OCI-LY3 (cell line): ENCODE results near the gene ZMIZ1.

Experiments
- H2AFZ ChIP-seq: fragments of 200-600, 300-600 bp; shearing (Covaris generic); 2 replicates; pipeline ENCODE4 v1.6.0; 2014; ENCODE audit warnings: antibody characterized with exemption, low read depth, low read length
- H3K27ac ChIP-seq: fragments of 200-600, 300-600 bp; sonication (generic); 2 replicates; pipeline ENCODE4 v1.5.1; 2014; ENCODE audit warnings: mild to moderate bottlenecking, low read length, moderate library complexity, mixed read lengths
- H3K27me3 ChIP-seq: fragments of 200-600, 300-600 bp; sonication (generic); 2 replicates; pipeline ENCODE4 v1.6.1; 2014; ENCODE audit warnings: low read depth, low read length, mixed read lengths
- H3K36me3 ChIP-seq: fragments of 200-600, 300-600 bp; sonication (generic); replicated peaks from 2 replicates; pipeline ENCODE3; 2014; ENCODE audit warnings: low read depth, low read length, mixed read lengths
- H3K4me1 ChIP-seq: fragments of 300-600, 200-600 bp; sonication (generic); 2 replicates; pipeline ENCODE4 v1.6.1; 2014; ENCODE audit warnings: low read length, mixed read lengths
- H3K4me2 ChIP-seq: fragments of 200-600, 300-600 bp; sonication (generic); 2 replicates; pipeline ENCODE4 v1.6.1; 2014; ENCODE audit warnings: low read length, mixed read lengths
- H3K4me3 ChIP-seq: fragments of 300-600, 200-600 bp; sonication (generic); 2 replicates; pipeline ENCODE4 v1.5.1; 2014; ENCODE audit warnings: antibody characterized with exemption, mild to moderate bottlenecking, low read length, moderate library complexity
- H3K79me2 ChIP-seq: fragments of 300-600, 200-600 bp; shearing (Covaris generic); 2 replicates; pipeline ENCODE4 v1.6.1; 2014; ENCODE audit warnings: mild to moderate bottlenecking, low read length, mixed read lengths
- H3K9ac ChIP-seq: fragments of 300-600, 200-600 bp; shearing (Covaris generic); 2 replicates; pipeline ENCODE4 v1.6.0; 2014; ENCODE audit warnings: mild to moderate bottlenecking, low read length, moderate library complexity
- H3K9me3 ChIP-seq: fragments of 200-600, 300-600 bp; shearing (Covaris generic); 2 replicates; pipeline ENCODE4 v1.6.1; 2014; ENCODE audit warnings: low read length, mixed read lengths; ENCODE audit not compliant: insufficient read depth
- H4K20me1 ChIP-seq: fragments of 200-600, 300-600 bp; sonication (generic); 2 replicates; pipeline ENCODE4 v1.6.1; 2016; ENCODE audit warnings: low read length, mixed read lengths; ENCODE audit not compliant: insufficient read depth
- EZH2phosphoT487 ChIP-seq: fragments of 200-600 bp; shearing (Covaris generic); IDR thresholded peaks from 2 replicates; pipeline ENCODE4 v1.6.1; 2018; ENCODE audit warnings: antibody characterized with exemption, mixed run types, low read depth
- TF ChIP-seq, protein P1 (sequence below): fragments of 200-600, 300-600 bp; sonication (generic); IDR thresholded peaks from 2 replicates; pipeline ENCODE4 v1.5.1; 2014; ENCODE audit warnings: antibody characterized with exemption, low read length, low read depth

The ZMIZ1 gene

DNA sequence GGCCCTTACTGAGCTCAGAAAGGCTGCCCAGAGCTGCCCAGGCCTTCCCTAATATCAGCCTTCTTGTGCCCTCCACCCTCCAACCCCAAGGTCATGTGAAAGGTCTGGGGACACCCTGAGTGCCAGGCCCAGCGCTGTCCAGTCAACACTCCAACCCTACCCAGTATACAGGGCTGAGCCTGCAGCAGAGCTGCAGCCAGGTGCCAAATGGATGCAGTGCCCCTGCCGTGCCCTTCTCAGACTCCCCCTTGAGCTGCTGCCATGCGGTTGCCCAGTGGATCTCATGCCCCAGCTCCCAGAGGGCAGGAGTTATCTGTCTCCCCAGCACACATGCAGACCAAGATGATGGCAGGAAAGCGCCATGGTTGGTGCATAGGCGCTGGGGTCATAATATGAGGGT lies 61.5 kb downstream of the ZMIZ1 start:
- Histone ChIP-seq H3K9me3 (no peaks in the 10 kb centered on the region), H3K4me1 (peaks cover 11% of the 10 kb centered on the region), H4K20me1 (no peaks in the 10 kb centered on the region), H3K4me2 (no peak overlapping the region), H3K4me3 (no peak overlapping the region), H2AFZ (no peak overlapping the region), H3K27me3 (no peaks in the 10 kb centered on the region), H3K9ac (no peak overlapping the region), H3K27ac (no peak overlapping the region), H3K36me3 (no peaks in the 10 kb centered on the region), H3K79me2 (no peaks in the 10 kb centered on the region)
- no peak for TF ChIP-seq EZH2phosphoT487
- TF ChIP-seq, protein P1, sequence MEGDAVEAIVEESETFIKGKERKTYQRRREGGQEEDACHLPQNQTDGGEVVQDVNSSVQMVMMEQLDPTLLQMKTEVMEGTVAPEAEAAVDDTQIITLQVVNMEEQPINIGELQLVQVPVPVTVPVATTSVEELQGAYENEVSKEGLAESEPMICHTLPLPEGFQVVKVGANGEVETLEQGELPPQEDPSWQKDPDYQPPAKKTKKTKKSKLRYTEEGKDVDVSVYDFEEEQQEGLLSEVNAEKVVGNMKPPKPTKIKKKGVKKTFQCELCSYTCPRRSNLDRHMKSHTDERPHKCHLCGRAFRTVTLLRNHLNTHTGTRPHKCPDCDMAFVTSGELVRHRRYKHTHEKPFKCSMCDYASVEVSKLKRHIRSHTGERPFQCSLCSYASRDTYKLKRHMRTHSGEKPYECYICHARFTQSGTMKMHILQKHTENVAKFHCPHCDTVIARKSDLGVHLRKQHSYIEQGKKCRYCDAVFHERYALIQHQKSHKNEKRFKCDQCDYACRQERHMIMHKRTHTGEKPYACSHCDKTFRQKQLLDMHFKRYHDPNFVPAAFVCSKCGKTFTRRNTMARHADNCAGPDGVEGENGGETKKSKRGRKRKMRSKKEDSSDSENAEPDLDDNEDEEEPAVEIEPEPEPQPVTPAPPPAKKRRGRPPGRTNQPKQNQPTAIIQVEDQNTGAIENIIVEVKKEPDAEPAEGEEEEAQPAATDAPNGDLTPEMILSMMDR: no peak

GRCh38 chr10:79130846-79131245 lies 62.1 kb downstream of the ZMIZ1 start:
- Histone ChIP-seq H2AFZ (no peak overlapping the region), H4K20me1 (no peaks in the 10 kb centered on the region), H3K4me1 (peaks cover 11% of the 10 kb centered on the region), H3K4me3 (no peak overlapping the region), H3K27ac (no peak overlapping the region), H3K9ac (no peak overlapping the region), H3K4me2 (no peak overlapping the region), H3K27me3 (no peaks in the 10 kb centered on the region), H3K9me3 (no peaks in the 10 kb centered on the region), H3K79me2 (no peaks in the 10 kb centered on the region), H3K36me3 (no peaks in the 10 kb centered on the region)
- TF ChIP-seq, protein P1: no peak
- TF ChIP-seq EZH2phosphoT487: no peak

DNA sequence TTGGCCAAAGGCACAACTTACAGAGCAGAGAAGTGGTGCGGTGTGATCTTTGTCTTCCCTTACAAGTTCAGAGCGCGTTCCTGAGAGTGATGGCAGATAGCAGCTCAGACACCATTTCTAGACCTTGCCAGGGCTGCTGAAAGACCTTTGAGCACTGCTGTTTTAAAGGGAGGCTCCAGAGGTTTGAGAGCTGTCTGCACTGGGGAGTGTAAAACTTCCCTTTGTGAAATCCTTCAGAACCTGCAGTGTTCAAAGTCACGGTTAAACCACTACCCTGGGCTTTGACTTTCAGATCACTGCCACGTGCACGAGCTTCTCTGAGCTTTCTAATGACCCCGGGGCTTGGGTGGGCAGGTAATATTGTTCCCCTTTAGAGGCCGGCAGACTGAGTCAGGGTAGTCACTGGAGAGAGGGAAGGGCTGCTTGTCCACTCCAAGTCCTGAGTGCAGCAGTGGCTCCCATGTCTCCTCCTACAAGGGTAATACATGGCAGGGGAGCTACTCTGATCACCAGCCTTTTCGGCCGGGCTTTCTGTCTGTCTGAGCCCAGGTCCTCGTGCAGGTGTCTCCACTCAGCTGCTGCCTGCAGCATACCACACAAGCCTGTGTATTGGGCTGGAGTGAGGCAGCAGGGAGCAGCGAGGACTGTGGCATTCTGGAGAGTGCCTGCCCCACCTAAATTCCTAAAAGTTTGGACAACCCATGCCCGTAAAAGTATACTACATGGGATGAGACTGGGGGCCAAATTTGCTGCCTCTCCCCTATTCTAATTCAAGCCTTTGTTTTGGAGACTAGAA lies 63.3 kb downstream of the ZMIZ1 start:
- Histone ChIP-seq H3K9ac (no peak overlapping the region), H3K4me1 (peaks cover 11% of the 10 kb centered on the region), H3K4me3 (no peak overlapping the region), H3K36me3 (no peaks in the 10 kb centered on the region), H2AFZ (no peak overlapping the region), H3K27me3 (no peaks in the 10 kb centered on the region), H3K9me3 (no peaks in the 10 kb centered on the region), H3K27ac (no peak overlapping the region), H3K4me2 (peak overlapping the region; percentile 37), H4K20me1 (no peaks in the 10 kb centered on the region), H3K79me2 (no peaks in the 10 kb centered on the region)
- TF ChIP-seq EZH2phosphoT487: no peak
- TF ChIP-seq, protein P1: no peak

DNA sequence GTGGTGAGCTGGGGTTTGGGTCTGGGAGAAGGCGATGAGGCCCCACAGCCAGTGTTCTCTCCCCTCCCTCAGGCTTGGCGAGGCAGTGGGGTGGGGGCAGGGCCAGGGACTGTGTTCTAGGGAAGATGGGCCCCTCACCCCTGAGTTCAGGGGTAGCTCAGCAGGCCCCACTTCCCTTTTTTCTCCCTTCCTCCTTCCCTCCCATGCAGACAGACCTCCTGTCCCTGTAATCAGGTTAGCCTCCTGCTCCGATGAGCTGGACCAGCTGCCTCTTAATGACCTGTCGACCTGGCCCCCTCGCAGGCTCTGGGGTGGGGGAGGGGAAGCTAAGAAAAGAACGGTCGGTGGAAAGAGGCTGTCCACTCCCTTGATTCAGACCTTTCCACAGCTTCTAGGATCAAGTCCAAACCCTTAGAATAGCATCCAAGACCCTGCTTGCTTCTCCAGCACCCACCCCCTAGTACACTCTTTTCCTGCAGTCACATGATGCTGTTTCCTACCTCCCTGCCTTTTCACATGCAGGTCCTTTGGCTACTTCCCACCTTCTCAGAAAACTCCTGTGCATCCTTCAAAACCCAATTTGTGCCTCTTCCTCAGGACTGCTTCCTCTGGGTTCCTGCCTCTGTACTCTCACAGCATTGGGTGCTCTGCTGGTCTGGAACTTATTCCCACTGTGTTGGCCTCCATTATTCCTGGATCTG lies 64.1 kb downstream of the ZMIZ1 start:
- Histone ChIP-seq H3K9ac (no peak overlapping the region), H3K27ac (no peak overlapping the region), H3K4me2 (peak overlapping the region; percentile 37), H3K27me3 (no peaks in the 10 kb centered on the region), H3K9me3 (no peaks in the 10 kb centered on the region), H3K79me2 (no peaks in the 10 kb centered on the region), H3K4me1 (peaks cover 11% of the 10 kb centered on the region), H2AFZ (no peak overlapping the region), H3K4me3 (no peak overlapping the region), H4K20me1 (no peaks in the 10 kb centered on the region), H3K36me3 (no peaks in the 10 kb centered on the region)
- TF ChIP-seq, protein P1: no peak
- no peak for TF ChIP-seq EZH2phosphoT487
